ENCODE measurements around the gene SLFN11. TPM values are rescaled to one million over a fixed set of nuclear protein-coding genes. Genes with fewer than 3 reads are reported as not detected.

The SLFN11 gene
- total RNA-seq, 1 experiment from 2014 or later = 0.90 TPM

DNA sequence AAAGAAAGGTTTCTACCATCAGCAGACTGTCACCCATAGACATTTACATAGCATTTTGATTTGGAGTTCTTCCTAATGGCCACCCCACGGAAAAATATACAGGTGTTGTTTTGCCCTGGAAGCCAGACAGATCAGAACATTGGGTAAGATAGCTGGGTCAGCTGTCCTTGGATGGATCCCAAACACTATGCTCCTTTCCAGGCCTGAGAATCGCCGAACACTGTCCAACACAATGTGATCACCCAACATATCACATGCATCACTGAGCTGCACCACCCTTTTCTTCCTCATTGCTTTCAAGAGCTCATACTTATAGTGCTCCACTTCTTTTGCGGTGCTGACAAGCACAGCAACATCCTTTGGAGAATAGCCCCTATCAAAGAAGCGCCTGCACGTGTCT lies 21.1 kb downstream of the SLFN11 start:
- TF ChIP-seq, protein P1, sequence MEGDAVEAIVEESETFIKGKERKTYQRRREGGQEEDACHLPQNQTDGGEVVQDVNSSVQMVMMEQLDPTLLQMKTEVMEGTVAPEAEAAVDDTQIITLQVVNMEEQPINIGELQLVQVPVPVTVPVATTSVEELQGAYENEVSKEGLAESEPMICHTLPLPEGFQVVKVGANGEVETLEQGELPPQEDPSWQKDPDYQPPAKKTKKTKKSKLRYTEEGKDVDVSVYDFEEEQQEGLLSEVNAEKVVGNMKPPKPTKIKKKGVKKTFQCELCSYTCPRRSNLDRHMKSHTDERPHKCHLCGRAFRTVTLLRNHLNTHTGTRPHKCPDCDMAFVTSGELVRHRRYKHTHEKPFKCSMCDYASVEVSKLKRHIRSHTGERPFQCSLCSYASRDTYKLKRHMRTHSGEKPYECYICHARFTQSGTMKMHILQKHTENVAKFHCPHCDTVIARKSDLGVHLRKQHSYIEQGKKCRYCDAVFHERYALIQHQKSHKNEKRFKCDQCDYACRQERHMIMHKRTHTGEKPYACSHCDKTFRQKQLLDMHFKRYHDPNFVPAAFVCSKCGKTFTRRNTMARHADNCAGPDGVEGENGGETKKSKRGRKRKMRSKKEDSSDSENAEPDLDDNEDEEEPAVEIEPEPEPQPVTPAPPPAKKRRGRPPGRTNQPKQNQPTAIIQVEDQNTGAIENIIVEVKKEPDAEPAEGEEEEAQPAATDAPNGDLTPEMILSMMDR (conservative IDR thresholded peaks at IDR 0.05) = no peak
- Histone ChIP-seq H2BK20ac (ENCODE audit: low read depth, low read length, poor library complexity, severe bottlenecking) (no peak overlapping the region), H3K4ac (ENCODE audit: low read depth, low read length) (no peak overlapping the region), H3K23ac (ENCODE audit: insufficient read length, low read depth, low read length) (no peak overlapping the region), H2BK12ac (ENCODE audit: insufficient read length, low read depth, low read length) (no peak overlapping the region), H3K4me1 (ENCODE audit: insufficient read depth, low read length) (no peaks in the 10 kb centered on the region; the same call in 1 of the 2 replicates), H4K20me1 (ENCODE audit: control insufficient read depth, insufficient read depth, insufficient read length) (no peaks in the 10 kb centered on the region), H4K5ac (ENCODE audit: insufficient read length, low read depth, low read length) (no peak overlapping the region), H2AK5ac (ENCODE audit: insufficient read length, low read length) (no peak overlapping the region), H2BK5ac (ENCODE audit: insufficient read length, low read length) (no peak overlapping the region), H3K18ac (ENCODE audit: insufficient read length, low read depth, low read length) (no peak overlapping the region), H3K9me3 (ENCODE audit: control insufficient read depth, low read depth, low read length) (no peaks in the 10 kb centered on the region), H4K8ac (replicated peaks; ENCODE audit: insufficient read length, low read depth, low read length) (no peak overlapping the region), H3K14ac (ENCODE audit: insufficient read depth, low read length) (no peak overlapping the region), H3K56ac (ENCODE audit: insufficient read length, low read depth, low read length) (no peak overlapping the region), H3T11ph (ENCODE audit: low read length) (no peak overlapping the region), H4K91ac (ENCODE audit: insufficient read length, low read depth, low read length) (no peak overlapping the region), H3K79me1 (ENCODE audit: insufficient read depth, low read depth, low read length, poor library complexity, severe bottlenecking) (no peaks in the 10 kb centered on the region), H3K9ac (ENCODE audit: extremely low read depth, insufficient read length, low read length) (no peak overlapping the region), H3K27me3 (ENCODE audit: insufficient read depth, low read length) (no peaks in the 10 kb centered on the region; the same call in 1 of the 2 replicates), H3K23me2 (ENCODE audit: insufficient read length, low read depth, low read length, poor library complexity, severe bottlenecking) (no peaks in the 10 kb centered on the region), H2AFZ (ENCODE audit: low read length) (no peak overlapping the region), H3K27ac (ENCODE audit: insufficient read length, low read depth, low read length) (no peak overlapping the region), H3K4me2 (ENCODE audit: insufficient read depth, insufficient read length, low read length) (no peak overlapping the region), H2BK15ac (ENCODE audit: low read depth, low read length) (no peak overlapping the region), H3K79me2 (ENCODE audit: insufficient read depth, low read length) (no peaks in the 10 kb centered on the region), H2BK120ac (ENCODE audit: low read depth, low read length, poor library complexity, severe bottlenecking) (no peak overlapping the region)
- Mint-ChIP-seq H3K9me3 (no peaks in the 10 kb centered on the region; a peak in 1 of 5 replicates), H3K4me3 (no peak overlapping the region), H3K4me1 (peaks cover 7 to 12% of the 10 kb centered on the region in 2 experiments; a peak in 3 of 4 replicates), H3K27ac (no peak overlapping the region; a peak in 1 of 7 replicates), H3K36me3 (ENCODE audit: insufficient read depth in 1 of 3, low read depth in 3 of 3) (no peaks in the 10 kb centered on the region), H3K27me3 (ENCODE audit: low read depth) (peaks cover 19% of the 10 kb centered on the region)
- no CpG with 5 or more reads among the region's 6 CpGs for WGBS (ENCODE audit: extremely low coverage, insufficient read length, low lambda C conversion rate)
- DNase-seq = no peak

All from H9 (cell line).